SK-N-SH (cell line): ENCODE results near the gene RCN2. TPM values are rescaled to one million over a fixed set of nuclear protein-coding genes. Genes with fewer than 3 reads are reported as not detected.

Source experiments
- CTCF ChIA-PET: fragments of 300-600, 350-600 bp; formaldehyde crosslinking; extraction: SDS; loops from one replicate; lab custom pipeline; 2021; lab: Yijun Ruan, JAX
- POLR2A ChIA-PET: fragments of 350-600 bp; sonication (Branson Sonifier 250); formaldehyde crosslinking; extraction: SDS; loops from one replicate; lab custom pipeline; 2020; ENCODE audit warnings: antibody characterized with exemption, inconsistent platforms; lab: Yijun Ruan, JAX
- DNase-seq: peaks from one replicate; pipeline ENCODE4 v3.0.0; 2012
- H2AFZ ChIP-seq: fragments of 200-600 bp; sonication (generic); 2 replicates; pipeline ENCODE4 v1.8.1; 2016; ENCODE audit warnings: antibody characterized with exemption, mild to moderate bottlenecking, low read depth
- H3F3A ChIP-seq: fragments of 200-600 bp; sonication (generic); replicated peaks from 2 replicates; pipeline ENCODE3; 2016; ENCODE audit warnings: antibody characterized with exemption, mild to moderate bottlenecking; ENCODE audit not compliant: insufficient read depth
- H3K27ac ChIP-seq, 2 experiments: fragments of 200-500 bp in 1 of 2; fragments of 200-600 bp in 1 of 2; sonication (Bioruptor generic) in 1 of 2; sonication (generic), shearing (Covaris generic) in 1 of 2; 2 replicates each; pipeline versions ENCODE4 v1.5.1 to v1.6.1; 2014 to 2016; ENCODE audit warnings: low read depth in 2 of 2, inconsistent platforms in 1 of 2, low read length in 1 of 2, mild to moderate bottlenecking in 1 of 2, mixed read lengths in 1 of 2
- H3K27me3 ChIP-seq: fragments of 200-600 bp; sonication (generic), shearing (Covaris generic); 2 replicates; pipeline ENCODE4 v1.6.1; 2016; ENCODE audit warnings: mixed run types; ENCODE audit not compliant: insufficient read depth
- H3K36me3 ChIP-seq, 2 experiments: fragments of 200-500 bp in 1 of 2; fragments of 200-600 bp in 1 of 2; sonication (Bioruptor generic) in 1 of 2; sonication (generic) in 1 of 2; replicated peaks in 1 of 2; 2 replicates each; pipeline versions ENCODE3 to v1.5.1; 2014 to 2016; ENCODE audit warnings: low read length in 1 of 2, mild to moderate bottlenecking in 1 of 2; ENCODE audit not compliant: insufficient read depth in 2 of 2, control insufficient read depth in 1 of 2
- H3K4me1 ChIP-seq, 2 experiments: fragments of 200-500 bp in 1 of 2; fragments of 200-600 bp in 1 of 2; sonication (Bioruptor generic) in 1 of 2; sonication (generic), shearing (Covaris generic) in 1 of 2; 2 replicates each; pipeline versions ENCODE4 v1.5.1 to v1.6.1; 2014 to 2016; ENCODE audit warnings: low read depth in 1 of 2, low read length in 1 of 2, mixed run types in 1 of 2; ENCODE audit not compliant: insufficient read depth in 2 of 2, control insufficient read depth in 1 of 2
- H3K4me2 ChIP-seq: fragments of 200-600 bp; sonication (generic), shearing (Covaris generic); 2 replicates; pipeline ENCODE4 v1.6.1; 2017; ENCODE audit warnings: mixed run types
- H3K4me3 ChIP-seq, 2 experiments: fragments of 200-500 bp in 1 of 2; fragments of 200-600 bp in 1 of 2; sonication (Bioruptor generic) in 1 of 2; sonication (generic), shearing (Covaris generic) in 1 of 2; 2 replicates each; pipeline versions ENCODE4 v1.5.1 to v1.8.1; 2014 to 2016; ENCODE audit warnings: low read depth in 2 of 2, inconsistent platforms in 1 of 2, low read length in 1 of 2, mild to moderate bottlenecking in 1 of 2, mixed read lengths in 1 of 2, moderate library complexity in 1 of 2
- H3K79me2 ChIP-seq: fragments of 200-600 bp; sonication (generic); 2 replicates; pipeline ENCODE4 v1.8.1; 2017; ENCODE audit warnings: mild to moderate bottlenecking; ENCODE audit not compliant: insufficient read depth
- H3K9ac ChIP-seq: fragments of 200-600 bp; sonication (generic); 2 replicates; pipeline ENCODE4 v1.6.1; 2017; ENCODE audit warnings: mixed run types
- H3K9me2 ChIP-seq: fragments of 200-600 bp; sonication (generic); 2 replicates; pipeline ENCODE4 v1.6.1; 2017; ENCODE audit warnings: mixed run types
- H3K9me3 ChIP-seq: fragments of 200-600 bp; sonication (generic); 2 replicates; pipeline ENCODE4 v1.6.1; 2017; ENCODE audit warnings: mixed run types, mild to moderate bottlenecking, moderate library complexity
- H4K20me1 ChIP-seq: fragments of 200-600 bp; sonication (generic); 2 replicates; pipeline ENCODE4 v1.6.1; 2017; ENCODE audit warnings: mild to moderate bottlenecking, mixed run types; ENCODE audit not compliant: insufficient read depth
- CTCF ChIP-seq: fragments of 200-600 bp; sonication (generic); IDR thresholded peaks from 2 replicates; pipeline ENCODE4 v1.6.1; 2017; ENCODE audit warnings: antibody characterized with exemption, mild to moderate bottlenecking, moderate library complexity
- ELF1 ChIP-seq: IDR thresholded peaks from 2 replicates; pipeline ENCODE4 v1.4.0; 2012
- EP300 ChIP-seq, 2 experiments: IDR thresholded peaks; 2 replicates each; pipeline versions ENCODE4 v1.4.0 to v1.6.1; 2012; ENCODE audit warnings: borderline replicate concordance in 1 of 2, low read depth in 1 of 2, low read length in 1 of 2
- EZH2phosphoT487 ChIP-seq: fragments of 200-600 bp; sonication (generic); IDR thresholded peaks from 2 replicates; pipeline ENCODE4 v1.6.1; 2017; ENCODE audit warnings: low read depth, mixed run types, mild to moderate bottlenecking, antibody characterized with exemption, moderate library complexity, borderline replicate concordance
- FOSL2 ChIP-seq: IDR thresholded peaks from 2 replicates; pipeline ENCODE4 v1.4.0; 2012; ENCODE audit warnings: low read depth, mild to moderate bottlenecking, moderate library complexity, borderline replicate concordance
- FOXJ3 ChIP-seq: sonication (generic); formaldehyde crosslinking; IDR thresholded peaks from 2 replicates; pipeline ENCODE4 v1.5.1; 2020; ENCODE audit warnings: mild to moderate bottlenecking, missing genetic modification reagents
- FOXM1 ChIP-seq: IDR thresholded peaks from 2 replicates; pipeline ENCODE4 v1.4.0; 2012; ENCODE audit warnings: low read depth, mild to moderate bottlenecking
- GABPA ChIP-seq: IDR thresholded peaks from 2 replicates; pipeline ENCODE4 v1.4.0; 2012; ENCODE audit warnings: low read depth, mild to moderate bottlenecking
- GATA2 ChIP-seq: sonication (generic); formaldehyde crosslinking; IDR thresholded peaks from 2 replicates; pipeline ENCODE4 v1.5.0; 2020; ENCODE audit warnings: mild to moderate bottlenecking, missing genetic modification reagents
- MEF2A ChIP-seq: IDR thresholded peaks from 2 replicates; pipeline ENCODE4 v1.4.0; 2012; ENCODE audit warnings: low read depth, borderline replicate concordance
- MXI1 ChIP-seq: IDR thresholded peaks from 2 replicates; pipeline ENCODE4 v1.6.1; 2012; ENCODE audit warnings: mild to moderate bottlenecking, low read depth, low read length, improper control_type of control experiment
- NFIC ChIP-seq: IDR thresholded peaks from 2 replicates; pipeline ENCODE4 v1.4.0; 2012; ENCODE audit warnings: borderline replicate concordance
- NRF1 ChIP-seq: IDR thresholded peaks from 2 replicates; pipeline ENCODE4 v1.6.1; 2012; ENCODE audit warnings: low read depth, mild to moderate bottlenecking, low read length
- PBX3 ChIP-seq: IDR thresholded peaks from 2 replicates; pipeline ENCODE4; 2012
- WGBS: methylation state at CpG from one replicate; pipeline ENCODE4 v1.1.6; 2017; ENCODE audit warnings: low lambda C conversion rate; 5-methylcytosine and 5-hydroxymethylcytosine counted together
- polyA plus RNA-seq, 3 experiments: library from polyadenylated mRNA; depleted of rRNA; stranded (reverse); fragments of >200 nt; gene quantifications; 2 replicates each; pipeline ENCODE4 v1.2.3, GENCODE V29; 2012
- TF ChIP-seq, protein P1 (sequence below): IDR thresholded peaks from 2 replicates; pipeline ENCODE4 v1.6.1; 2012; ENCODE audit warnings: mild to moderate bottlenecking, low read depth, low read length, moderate library complexity

Gene RCN2
- polyA plus RNA-seq, 1 of the 3 experiments (the other 2 are of a cell fraction), result 78.6 TPM

- TF ChIP-seq FOSL2 (no peak), FOXM1 (no peak), FOXJ3 (no peak), EZH2phosphoT487 (no peak), CTCF (no peak), PBX3 (no peak), MXI1 (no peak), NFIC (no peak)
Measured at GRCh38 chr15:76962337-76963013, 30.9 kb downstream of the RCN2 start (continued).

DNA sequence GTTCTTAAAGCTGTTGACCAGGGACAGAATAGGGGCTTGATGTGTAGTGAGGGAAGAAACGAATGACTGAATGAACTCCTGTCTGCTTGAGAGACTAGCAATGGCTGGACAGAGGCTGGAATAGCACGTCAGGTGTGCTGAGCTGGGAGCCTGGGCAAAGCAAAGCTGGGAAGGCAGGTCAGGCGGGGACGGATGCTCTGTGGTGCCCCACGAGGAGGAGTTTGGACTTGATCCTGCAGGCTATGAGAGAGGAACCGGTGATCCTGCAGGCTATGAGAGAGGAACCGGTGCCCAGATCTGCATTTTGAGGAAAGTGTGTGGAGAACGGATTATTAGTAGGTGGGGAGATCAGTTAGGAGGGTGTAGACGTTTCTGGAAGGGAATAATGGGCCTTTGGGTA is 32.0 kb downstream of the RCN2 start:
- no peaks in the 10 kb centered on the region for H3K79me2 ChIP-seq
- POLR2A ChIA-PET, result interaction anchor here (0.7 kb wide), 1 partner anchor 33 kb away, joined by 3 read pairs; no protein-coding TSS in a partner anchor
- H3K4me2 ChIP-seq, result no peak overlapping the region
- H3F3A ChIP-seq, result no peaks in the 10 kb centered on the region
- no peaks in the 10 kb centered on the region for H4K20me1 ChIP-seq
- whole genome bisulfite sequencing, result 54% methylated on average over 9 of the region's 9 CpGs
- H3K36me3 ChIP-seq, result no peaks in the 10 kb centered on the region
- no peaks in the 10 kb centered on the region for H3K9me3 ChIP-seq
- no peak overlapping the region for H3K4me3 ChIP-seq
- no peaks in the 10 kb centered on the region for H3K9me2 ChIP-seq
- CTCF ChIA-PET, result interaction anchor here (0.6 to 6.2 kb wide), 3 partner anchors 10 to 72 kb away, joined by 3 to 20 read pairs (median 3); no protein-coding TSS in a partner anchor
- H2AFZ ChIP-seq, result no peak overlapping the region
- H3K4me1 ChIP-seq, result peaks cover 0 to 5% of the 10 kb centered on the region in 2 experiments; a peak in 1 of 4 replicates
- H3K27me3 ChIP-seq, result no peaks in the 10 kb centered on the region
- H3K27ac ChIP-seq, result no peak overlapping the region
- no peak for DNase-seq
- no peak overlapping the region for H3K9ac ChIP-seq
- TF ChIP-seq NRF1 (no peak), FOSL2 (no peak), EP300 (IDR thresholded peaks at IDR 0.05; ENCODE audit: borderline replicate concordance in 1 of 2, low read depth in 1 of 2, low read length in 1 of 2) (no peak), GABPA (no peak), GATA2 (CRISPR knock-in tag) (no peak), ELF1 (no peak), MEF2A (no peak)
- TF ChIP-seq, protein P1, sequence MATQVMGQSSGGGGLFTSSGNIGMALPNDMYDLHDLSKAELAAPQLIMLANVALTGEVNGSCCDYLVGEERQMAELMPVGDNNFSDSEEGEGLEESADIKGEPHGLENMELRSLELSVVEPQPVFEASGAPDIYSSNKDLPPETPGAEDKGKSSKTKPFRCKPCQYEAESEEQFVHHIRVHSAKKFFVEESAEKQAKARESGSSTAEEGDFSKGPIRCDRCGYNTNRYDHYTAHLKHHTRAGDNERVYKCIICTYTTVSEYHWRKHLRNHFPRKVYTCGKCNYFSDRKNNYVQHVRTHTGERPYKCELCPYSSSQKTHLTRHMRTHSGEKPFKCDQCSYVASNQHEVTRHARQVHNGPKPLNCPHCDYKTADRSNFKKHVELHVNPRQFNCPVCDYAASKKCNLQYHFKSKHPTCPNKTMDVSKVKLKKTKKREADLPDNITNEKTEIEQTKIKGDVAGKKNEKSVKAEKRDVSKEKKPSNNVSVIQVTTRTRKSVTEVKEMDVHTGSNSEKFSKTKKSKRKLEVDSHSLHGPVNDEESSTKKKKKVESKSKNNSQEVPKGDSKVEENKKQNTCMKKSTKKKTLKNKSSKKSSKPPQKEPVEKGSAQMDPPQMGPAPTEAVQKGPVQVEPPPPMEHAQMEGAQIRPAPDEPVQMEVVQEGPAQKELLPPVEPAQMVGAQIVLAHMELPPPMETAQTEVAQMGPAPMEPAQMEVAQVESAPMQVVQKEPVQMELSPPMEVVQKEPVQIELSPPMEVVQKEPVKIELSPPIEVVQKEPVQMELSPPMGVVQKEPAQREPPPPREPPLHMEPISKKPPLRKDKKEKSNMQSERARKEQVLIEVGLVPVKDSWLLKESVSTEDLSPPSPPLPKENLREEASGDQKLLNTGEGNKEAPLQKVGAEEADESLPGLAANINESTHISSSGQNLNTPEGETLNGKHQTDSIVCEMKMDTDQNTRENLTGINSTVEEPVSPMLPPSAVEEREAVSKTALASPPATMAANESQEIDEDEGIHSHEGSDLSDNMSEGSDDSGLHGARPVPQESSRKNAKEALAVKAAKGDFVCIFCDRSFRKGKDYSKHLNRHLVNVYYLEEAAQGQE, result no peak
- TF ChIP-seq, all 33 proteins: peak for 0
